CD1c-positive myeloid dendritic cell (primary cell): ENCODE measurements around the gene OR5W2.
"Not testable (repeated sequence)": the region's sequence is repeated elsewhere in the genome, so short reads cannot be mapped to it uniquely, and the experiment has no call there.

ENCODE experiments used
- DNase-seq: peaks from one replicate; pipeline ENCODE4 v3.0.0-alpha.2; 2016; ENCODE audit errors: extremely low spot score

Gene OR5W2

GRCh38 chr11:55914482-55914881 is at the start of gene OR5W2:
OR5W2 (minus strand) TSS chr11:55914582; CDS start chr11:55914582, 0 bp downstream.
- no peak for DNase-seq

- no peak for DNase-seq
These were observed 42.1 kb upstream of the OR5W2 start for GRCh38 chr11:55956521-55956920.

- no peak for DNase-seq
These were observed 34.9 kb upstream of the OR5W2 start for GRCh38 chr11:55949330-55949729.

GRCh38 chr11:55942785-55943392 is 28.5 kb upstream of the OR5W2 start:
- no peak for DNase-seq

GRCh38 chr11:55936300-55936699 is 21.9 kb upstream of the OR5W2 start, which contains the start of gene OR5I1:
OR5I1 (minus strand) TSS chr11:55936400; CDS start chr11:55936400, 0 bp downstream.
- no peak for DNase-seq

- no peak for DNase-seq
These were observed 6.2 kb upstream of the OR5W2 start for GRCh38 chr11:55920537-55920936.

GRCh38 chr11:55902308-55902707 is 12.1 kb downstream of the OR5W2 start:
- no peak for DNase-seq

- no peak for DNase-seq
These were observed 19.2 kb downstream of the OR5W2 start for GRCh38 chr11:55895216-55895615.

- DNase-seq, result not testable (repeated sequence)
These were observed 28.9 kb downstream of the OR5W2 start for GRCh38 chr11:55885481-55885880.

GRCh38 chr11:55884995-55885394 is 29.4 kb downstream of the OR5W2 start:
- not testable (repeated sequence) for DNase-seq

- DNase-seq, result not testable (repeated sequence)
These were observed 31.4 kb downstream of the OR5W2 start, which contains the start of gene TRIM51 for GRCh38 chr11:55882997-55883396. TRIM51 (plus strand) TSS chr11:55883297; CDS start chr11:55885429, 2,132 bp downstream.

GRCh38 chr11:55873146-55873545 is 41.2 kb downstream of the OR5W2 start:
- DNase-seq, result not testable (repeated sequence)

- not testable (repeated sequence) for DNase-seq
These were observed 41.7 kb downstream of the OR5W2 start for GRCh38 chr11:55872731-55873130.

- DNase-seq, result not testable (repeated sequence)
These were observed 47.0 kb downstream of the OR5W2 start for GRCh38 chr11:55867354-55867753.
